Mucosa of stomach (tissue), 1 donor: ENCODE measurements around the gene OSBPL1A.

Source experiments
- H3K27me3 ChIP-seq: one replicate; pipeline ENCODE4 v1.7.0; 2013; ENCODE audit warnings: mild to moderate bottlenecking, low read length; ENCODE audit not compliant: control insufficient read depth, insufficient read depth
- H3K36me3 ChIP-seq: one replicate; pipeline ENCODE4 v1.7.0; 2013; ENCODE audit warnings: low read length; ENCODE audit not compliant: control insufficient read depth, insufficient read depth
- H3K4me1 ChIP-seq: one replicate; pipeline ENCODE4 v1.7.0; 2013; ENCODE audit warnings: mild to moderate bottlenecking, low read length; ENCODE audit not compliant: control insufficient read depth, insufficient read depth
- H3K4me3 ChIP-seq: one replicate; pipeline ENCODE4 v1.7.0; 2013; ENCODE audit warnings: low read length
- H3K9ac ChIP-seq: one replicate; pipeline ENCODE4 v1.7.0; 2013; ENCODE audit warnings: mild to moderate bottlenecking, low read length, moderate library complexity
- H3K9me3 ChIP-seq: one replicate; pipeline ENCODE4 v1.7.0; 2013; ENCODE audit warnings: mild to moderate bottlenecking, low read length, moderate library complexity; ENCODE audit not compliant: control insufficient read depth
- donor health status: Pancreatic carcinoma.

Gene OSBPL1A

GRCh38 chr18:24121625-24122024 is 276.0 kb downstream of the OSBPL1A start:
- Histone ChIP-seq H3K4me1 (peaks cover 3% of the 10 kb centered on the region), H3K4me3 (no peak overlapping the region), H3K36me3 (no peaks in the 10 kb centered on the region), H3K27me3 (no peaks in the 10 kb centered on the region), H3K9me3 (no peaks in the 10 kb centered on the region), H3K9ac (no peak overlapping the region)

- H3K27me3 ChIP-seq, result no peaks in the 10 kb centered on the region
- H3K9me3 ChIP-seq, result no peaks in the 10 kb centered on the region
- H3K36me3 ChIP-seq, result no peaks in the 10 kb centered on the region
- no peak overlapping the region for H3K4me3 ChIP-seq
- no peak overlapping the region for H3K9ac ChIP-seq
- H3K4me1 ChIP-seq, result no peaks in the 10 kb centered on the region
Observed at GRCh38 chr18:24120676-24121075, 276.9 kb downstream of the OSBPL1A start.

- H3K4me1 ChIP-seq, result no peaks in the 10 kb centered on the region
- H3K9me3 ChIP-seq, result no peaks in the 10 kb centered on the region
- H3K36me3 ChIP-seq, result no peaks in the 10 kb centered on the region
- no peaks in the 10 kb centered on the region for H3K27me3 ChIP-seq
- no peak overlapping the region for H3K4me3 ChIP-seq
- no peak overlapping the region for H3K9ac ChIP-seq
Observed at GRCh38 chr18:24118750-24119577, 278.7 kb downstream of the OSBPL1A start.

GRCh38 chr18:24115628-24116027 is 282.0 kb downstream of the OSBPL1A start:
- no peaks in the 10 kb centered on the region for H3K36me3 ChIP-seq
- no peaks in the 10 kb centered on the region for H3K27me3 ChIP-seq
- no peak overlapping the region for H3K4me3 ChIP-seq
- H3K4me1 ChIP-seq, result peaks cover 11% of the 10 kb centered on the region
- no peaks in the 10 kb centered on the region for H3K9me3 ChIP-seq
- no peak overlapping the region for H3K9ac ChIP-seq

- peaks cover 11% of the 10 kb centered on the region for H3K4me1 ChIP-seq
- no peak overlapping the region for H3K4me3 ChIP-seq
- no peak overlapping the region for H3K9ac ChIP-seq
- no peaks in the 10 kb centered on the region for H3K36me3 ChIP-seq
- H3K27me3 ChIP-seq, result no peaks in the 10 kb centered on the region
- H3K9me3 ChIP-seq, result no peaks in the 10 kb centered on the region
Observed at GRCh38 chr18:24114924-24115549, 282.6 kb downstream of the OSBPL1A start.

- no peak overlapping the region for H3K9ac ChIP-seq
- H3K36me3 ChIP-seq, result no peaks in the 10 kb centered on the region
- no peaks in the 10 kb centered on the region for H3K27me3 ChIP-seq
- H3K4me1 ChIP-seq, result peaks cover 11% of the 10 kb centered on the region
- H3K4me3 ChIP-seq, result no peak overlapping the region
- no peaks in the 10 kb centered on the region for H3K9me3 ChIP-seq
Observed at GRCh38 chr18:24112874-24113615, 284.6 kb downstream of the OSBPL1A start.

- H3K4me1 ChIP-seq, result peaks cover 11% of the 10 kb centered on the region
- no peaks in the 10 kb centered on the region for H3K27me3 ChIP-seq
- H3K36me3 ChIP-seq, result no peaks in the 10 kb centered on the region
- H3K4me3 ChIP-seq, result no peak overlapping the region
- no peaks in the 10 kb centered on the region for H3K9me3 ChIP-seq
- H3K9ac ChIP-seq, result no peak overlapping the region
Observed at GRCh38 chr18:24112464-24112863, 285.2 kb downstream of the OSBPL1A start.
